ENCODE measurements around the gene BBS9.

DNA sequence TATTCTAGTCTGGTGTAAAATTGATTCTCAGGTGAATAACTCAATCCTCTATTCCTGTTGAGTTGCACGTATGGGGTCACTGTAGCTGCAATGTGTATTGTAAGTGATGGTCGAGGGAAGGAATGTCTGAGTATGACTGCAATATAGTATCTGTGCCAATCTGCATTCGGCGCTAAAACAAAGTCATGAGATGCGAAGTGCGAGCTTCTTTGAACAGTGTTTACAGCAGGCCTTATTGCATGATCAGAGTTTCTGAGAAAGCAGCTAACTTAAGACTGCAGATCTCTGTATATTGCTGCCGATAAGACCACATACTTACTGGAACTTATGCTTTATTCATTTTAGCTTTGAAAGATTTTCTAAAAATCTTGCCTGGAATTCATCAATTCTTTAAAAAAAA, 434.3 kb downstream of the BBS9 start:
- TF ChIP-seq, protein P1, sequence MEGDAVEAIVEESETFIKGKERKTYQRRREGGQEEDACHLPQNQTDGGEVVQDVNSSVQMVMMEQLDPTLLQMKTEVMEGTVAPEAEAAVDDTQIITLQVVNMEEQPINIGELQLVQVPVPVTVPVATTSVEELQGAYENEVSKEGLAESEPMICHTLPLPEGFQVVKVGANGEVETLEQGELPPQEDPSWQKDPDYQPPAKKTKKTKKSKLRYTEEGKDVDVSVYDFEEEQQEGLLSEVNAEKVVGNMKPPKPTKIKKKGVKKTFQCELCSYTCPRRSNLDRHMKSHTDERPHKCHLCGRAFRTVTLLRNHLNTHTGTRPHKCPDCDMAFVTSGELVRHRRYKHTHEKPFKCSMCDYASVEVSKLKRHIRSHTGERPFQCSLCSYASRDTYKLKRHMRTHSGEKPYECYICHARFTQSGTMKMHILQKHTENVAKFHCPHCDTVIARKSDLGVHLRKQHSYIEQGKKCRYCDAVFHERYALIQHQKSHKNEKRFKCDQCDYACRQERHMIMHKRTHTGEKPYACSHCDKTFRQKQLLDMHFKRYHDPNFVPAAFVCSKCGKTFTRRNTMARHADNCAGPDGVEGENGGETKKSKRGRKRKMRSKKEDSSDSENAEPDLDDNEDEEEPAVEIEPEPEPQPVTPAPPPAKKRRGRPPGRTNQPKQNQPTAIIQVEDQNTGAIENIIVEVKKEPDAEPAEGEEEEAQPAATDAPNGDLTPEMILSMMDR (conservative IDR thresholded peaks at IDR 0.05; ENCODE audit: low read depth, low read length) = no peak
- no peak for TF ChIP-seq EZH2phosphoT487 (IDR thresholded peaks at IDR 0.05; ENCODE audit: borderline replicate concordance, low read length)
